SU-DHL-6 (cell line): ENCODE results near the gene NLRP4.

Experiments
- H2AFZ ChIP-seq: fragments of 200-600 bp; sonication (generic); 2 replicates; pipeline ENCODE4 v1.6.1; 2014; ENCODE audit warnings: low read depth, mild to moderate bottlenecking, moderate library complexity, mixed read lengths, antibody characterized with exemption, low read length; ENCODE audit not compliant: severe bottlenecking
- H3F3A ChIP-seq: fragments of 200-600 bp; shearing (Covaris generic); 2 replicates; pipeline ENCODE4 v1.6.0; 2016; ENCODE audit warnings: antibody characterized with exemption, mild to moderate bottlenecking; ENCODE audit not compliant: insufficient read depth
- H3K27ac ChIP-seq: fragments of 200-600 bp; sonication (generic); 2 replicates; pipeline ENCODE4 v1.5.1; 2016; ENCODE audit warnings: low read depth, mild to moderate bottlenecking, low read length, moderate library complexity, mixed read lengths
- H3K27me3 ChIP-seq: fragments of 200-600 bp; sonication (generic), shearing (Covaris generic); 2 replicates; pipeline ENCODE4 v1.6.0; 2014; ENCODE audit warnings: mild to moderate bottlenecking, low read length
- H3K36me3 ChIP-seq: fragments of 200-600 bp; sonication (generic); 2 replicates; pipeline ENCODE4 v1.6.1; 2014; ENCODE audit warnings: mild to moderate bottlenecking, low read length, mixed read lengths
- H3K4me2 ChIP-seq: fragments of 300-600, 200-600 bp; shearing (Covaris generic), sonication (generic); 2 replicates; pipeline ENCODE4 v1.6.0; 2014; ENCODE audit warnings: low read length, low read depth, mild to moderate bottlenecking; ENCODE audit not compliant: poor library complexity, severe bottlenecking
- H3K4me3 ChIP-seq: fragments of 200-600 bp; sonication (generic); 2 replicates; pipeline ENCODE4 v1.5.1; 2014; ENCODE audit warnings: antibody characterized with exemption, low read length, mild to moderate bottlenecking, mixed read lengths; ENCODE audit not compliant: insufficient read depth, poor library complexity, severe bottlenecking
- H3K79me2 ChIP-seq: fragments of 200-600 bp; sonication (generic); 2 replicates; pipeline ENCODE4 v1.6.1; 2014; ENCODE audit warnings: mild to moderate bottlenecking, low read length, moderate library complexity; ENCODE audit not compliant: insufficient read depth
- H3K9ac ChIP-seq: fragments of 200-600 bp; sonication (generic); 2 replicates; pipeline ENCODE4 v1.7.0; 2014; ENCODE audit warnings: mild to moderate bottlenecking, low read length
- H3K9me2 ChIP-seq: fragments of 200-600 bp; sonication (generic); replicated peaks from 2 replicates; pipeline ENCODE4 v1.6.1; 2014; ENCODE audit warnings: low read length; ENCODE audit not compliant: insufficient read depth
- H3K9me3 ChIP-seq: fragments of 200-600 bp; sonication (generic); 2 replicates; pipeline ENCODE4 v1.6.1; 2014; ENCODE audit warnings: low read length, mixed read lengths; ENCODE audit not compliant: insufficient read depth
- H4K20me1 ChIP-seq: fragments of 200-600 bp; sonication (generic); 2 replicates; pipeline ENCODE4 v1.6.1; 2014; ENCODE audit warnings: low read depth, mild to moderate bottlenecking, antibody characterized with exemption, low read length, moderate library complexity, mixed read lengths
- CTCF ChIP-seq: fragments of 200-600 bp; sonication (generic); IDR thresholded peaks from one replicate; pipeline ENCODE4 v1.5.1; 2017; ENCODE audit warnings: antibody characterized with exemption, mild to moderate bottlenecking, low read length, moderate library complexity; ENCODE audit not compliant: insufficient read depth, poor library complexity, severe bottlenecking
- EZH2phosphoT487 ChIP-seq: fragments of 200-600 bp; sonication (generic), shearing (Covaris generic); conservative IDR thresholded peaks from 2 replicates; pipeline ENCODE4 v1.6.1; 2018; ENCODE audit warnings: mild to moderate bottlenecking, antibody characterized with exemption, low read length, moderate library complexity, mixed read lengths

Gene NLRP4

GRCh38 chr19:55832676-55833075 lies 3.7 kb upstream of the NLRP4 start:
- peak overlapping the region; percentile 65; the same call in 1 of the 2 replicates for H3K9ac ChIP-seq
- H3K27ac ChIP-seq, result peak overlapping the region; percentile 84
- no peaks in the 10 kb centered on the region for H4K20me1 ChIP-seq
- peak overlapping the region; percentile 71 for H3K4me2 ChIP-seq
- H2AFZ ChIP-seq, result no peak overlapping the region
- H3K27me3 ChIP-seq, result no peaks in the 10 kb centered on the region
- peaks cover 30% of the 10 kb centered on the region for H3K79me2 ChIP-seq
- H3K4me3 ChIP-seq, result no peak overlapping the region
- H3K9me2 ChIP-seq, result no peaks in the 10 kb centered on the region
- H3K9me3 ChIP-seq, result no peaks in the 10 kb centered on the region
- no peak for TF ChIP-seq EZH2phosphoT487
- TF ChIP-seq CTCF, result no peak
- peaks cover 42% of the 10 kb centered on the region for H3F3A ChIP-seq
- H3K36me3 ChIP-seq, result peaks cover 9% of the 10 kb centered on the region

GRCh38 chr19:55838251-55838650 lies 1.9 kb downstream of the NLRP4 start:
- Histone ChIP-seq H3K4me2 (peak overlapping the region; percentile 43), H2AFZ (no peak overlapping the region), H4K20me1 (no peaks in the 10 kb centered on the region), H3K27ac (peak overlapping the region; percentile 27; the same call in 1 of the 2 replicates), H3K9me2 (no peaks in the 10 kb centered on the region), H3F3A (peaks cover 36% of the 10 kb centered on the region), H3K9ac (no peak overlapping the region), H3K9me3 (no peaks in the 10 kb centered on the region), H3K27me3 (no peaks in the 10 kb centered on the region), H3K79me2 (no peaks in the 10 kb centered on the region), H3K36me3 (no peaks in the 10 kb centered on the region), H3K4me3 (no peak overlapping the region)
- TF ChIP-seq EZH2phosphoT487, result no peak
- no peak for TF ChIP-seq CTCF

- no peak overlapping the region; the same call in 1 of the 2 replicates for H3K9ac ChIP-seq
- no peaks in the 10 kb centered on the region for H3K36me3 ChIP-seq
- H3K79me2 ChIP-seq, result no peaks in the 10 kb centered on the region
- peak overlapping the region; percentile 43 for H3K4me2 ChIP-seq
- no peaks in the 10 kb centered on the region for H3K27me3 ChIP-seq
- peak overlapping the region; percentile 27; the same call in 1 of the 2 replicates for H3K27ac ChIP-seq
- no peak for TF ChIP-seq CTCF
- no peak for TF ChIP-seq EZH2phosphoT487
- peaks cover 37% of the 10 kb centered on the region for H3F3A ChIP-seq
- H2AFZ ChIP-seq, result no peak overlapping the region
- no peaks in the 10 kb centered on the region for H3K9me3 ChIP-seq
- no peaks in the 10 kb centered on the region for H4K20me1 ChIP-seq
- no peak overlapping the region for H3K4me3 ChIP-seq
- H3K9me2 ChIP-seq, result no peaks in the 10 kb centered on the region
These were observed 2.6 kb downstream of the NLRP4 start for GRCh38 chr19:55838906-55839305.
